ENCODE data around the gene SURF4.

Gene SURF4

DNA sequence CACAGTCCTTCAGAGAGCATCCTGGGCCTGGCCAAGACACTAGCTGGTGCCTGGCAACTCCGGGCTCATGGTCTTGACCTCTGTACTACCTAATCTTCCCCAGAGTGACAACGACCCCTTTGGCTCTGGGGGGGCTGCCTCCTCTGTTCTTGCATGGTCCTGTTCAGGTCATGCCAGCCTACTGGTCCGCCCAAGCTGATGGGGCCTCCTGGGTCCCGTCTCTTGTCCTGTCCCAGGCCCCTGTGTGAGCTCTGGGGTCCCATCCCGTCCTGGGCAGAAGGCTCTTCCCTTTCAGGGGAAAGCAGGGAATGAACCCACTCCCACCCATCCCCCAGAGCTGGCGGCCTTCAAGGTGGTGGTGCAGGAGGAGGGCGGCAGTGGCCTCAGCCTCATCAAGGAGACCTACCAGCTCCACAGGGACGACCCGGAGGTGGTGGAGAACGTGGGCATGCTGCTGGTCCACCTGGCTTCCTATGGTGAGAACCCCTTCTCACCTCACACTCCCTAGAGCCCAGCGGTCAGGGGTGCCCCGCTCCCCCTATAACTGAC is 28.7 kb upstream of the SURF4 start:
- TF ChIP-seq REST (IDR thresholded peaks at IDR 0.05; ENCODE audit: insufficient read depth in 1 of 2, low read depth in 2 of 2, low read length in 2 of 2) (no peak), TAF1 (IDR thresholded peaks at IDR 0.05; ENCODE audit: borderline replicate concordance, insufficient read depth, low read length) (no peak), POLR2AphosphoS5 (IDR thresholded peaks at IDR 0.05; ENCODE audit: low read depth, low read length) (no peak), FOXP2 (optimal IDR thresholded peaks at IDR 0.05; ENCODE audit: borderline replicate concordance, extremely low read depth, extremely low read length, insufficient read depth) (no peak), SIN3A (IDR thresholded peaks at IDR 0.05; ENCODE audit: borderline replicate concordance, insufficient read depth, low read length) (no peak)

- TF ChIP-seq FOXP2 (optimal IDR thresholded peaks at IDR 0.05; ENCODE audit: borderline replicate concordance, extremely low read depth, extremely low read length, insufficient read depth) (no peak), POLR2AphosphoS5 (IDR thresholded peaks at IDR 0.05; ENCODE audit: low read depth, low read length) (0 out of 2 replicates have a peak, but pooled peaks have one; percentile 19)
These were observed 28.1 kb upstream of the SURF4 start for GRCh38 chr9:133403766-133404453.

GRCh38 chr9:133402689-133403088 is 26.8 kb upstream of the SURF4 start:
- no peak for TF ChIP-seq POLR2AphosphoS5 (IDR thresholded peaks at IDR 0.05; ENCODE audit: low read depth, low read length)
- no peak for TF ChIP-seq SIN3A (IDR thresholded peaks at IDR 0.05; ENCODE audit: borderline replicate concordance, insufficient read depth, low read length)
- TF ChIP-seq TAF1 (IDR thresholded peaks at IDR 0.05; ENCODE audit: borderline replicate concordance, insufficient read depth, low read length) = no peak
- TF ChIP-seq REST (IDR thresholded peaks at IDR 0.05; ENCODE audit: insufficient read depth in 1 of 2, low read depth in 2 of 2, low read length in 2 of 2) = no peak
- TF ChIP-seq FOXP2 (optimal IDR thresholded peaks at IDR 0.05; ENCODE audit: borderline replicate concordance, extremely low read depth, extremely low read length, insufficient read depth) = no peak

- TF ChIP-seq TAF1 (IDR thresholded peaks at IDR 0.05; ENCODE audit: borderline replicate concordance, insufficient read depth, low read length) (no peak), FOXP2 (optimal IDR thresholded peaks at IDR 0.05; ENCODE audit: borderline replicate concordance, extremely low read depth, extremely low read length, insufficient read depth) (no peak), REST (IDR thresholded peaks at IDR 0.05; ENCODE audit: insufficient read depth in 1 of 2, low read depth in 2 of 2, low read length in 2 of 2) (no peak), POLR2AphosphoS5 (IDR thresholded peaks at IDR 0.05; ENCODE audit: low read depth, low read length) (no peak), SIN3A (IDR thresholded peaks at IDR 0.05; ENCODE audit: borderline replicate concordance, insufficient read depth, low read length) (no peak)
These were observed 25.7 kb upstream of the SURF4 start for GRCh38 chr9:133401588-133401987.

- no peak for TF ChIP-seq FOXP2 (optimal IDR thresholded peaks at IDR 0.05; ENCODE audit: borderline replicate concordance, extremely low read depth, extremely low read length, insufficient read depth)
- no peak for TF ChIP-seq TAF1 (IDR thresholded peaks at IDR 0.05; ENCODE audit: borderline replicate concordance, insufficient read depth, low read length)
- TF ChIP-seq SIN3A (IDR thresholded peaks at IDR 0.05; ENCODE audit: borderline replicate concordance, insufficient read depth, low read length) = no peak
- no peak for TF ChIP-seq REST (IDR thresholded peaks at IDR 0.05; ENCODE audit: insufficient read depth in 1 of 2, low read depth in 2 of 2, low read length in 2 of 2)
- TF ChIP-seq POLR2AphosphoS5 (IDR thresholded peaks at IDR 0.05; ENCODE audit: low read depth, low read length) = no peak
These were observed 24.4 kb upstream of the SURF4 start for GRCh38 chr9:133400292-133400691.

All from PFSK-1 (cell line).